Panc1 (cell line): ENCODE data around the gene FMC1.

Experiments used
- CTCF ChIP-seq: fragments of 450-650 bp; IDR thresholded peaks from 2 replicates; pipeline ENCODE4 v1.5.1; 2017; ENCODE audit warnings: mild to moderate bottlenecking
- POLR2AphosphoS5 ChIP-seq: IDR thresholded peaks from 2 replicates; pipeline ENCODE4 v1.6.1; 2012; ENCODE audit warnings: mild to moderate bottlenecking, low read depth, low read length, moderate library complexity
- REST ChIP-seq, 2 experiments: IDR thresholded peaks; 2 replicates each; pipeline ENCODE4 v1.6.1; 2011 to 2012; ENCODE audit warnings: low read depth in 2 of 2, control low read depth in 1 of 2, low read length in 1 of 2, mild to moderate bottlenecking in 1 of 2, moderate library complexity in 1 of 2; ENCODE audit not compliant: insufficient read depth in 1 of 2
- SIN3A ChIP-seq: IDR thresholded peaks from 2 replicates; pipeline ENCODE4 v1.6.1; 2012; ENCODE audit warnings: low read depth, mild to moderate bottlenecking, low read length, moderate library complexity, borderline replicate concordance; ENCODE audit not compliant: insufficient read depth
- TCF7L2 ChIP-seq: IDR thresholded peaks from 2 replicates; pipeline ENCODE4 v1.6.1; 2011; ENCODE audit warnings: mild to moderate bottlenecking, low read depth, low read length, inconsistent platforms

- TF ChIP-seq CTCF (no peak), POLR2AphosphoS5 (no peak), SIN3A (no peak), TCF7L2 (no peak), REST (IDR thresholded peaks at IDR 0.05; ENCODE audit: insufficient read depth in 1 of 2, low read depth in 2 of 2, low read length in 1 of 2) (no peak)
Measured at GRCh38 chr7:139360948-139361307, 19.8 kb downstream of the FMC1 start.
